AML-193 (cell line): ENCODE results near the gene PDE4D.
A peak's percentile ranks its signal among the peaks of the same experiment; 100 is the strongest.

ENCODE experiments used
- DNase-seq, 2 experiments: peaks; one replicate each; lab custom pipeline; 2025; lab: John Stamatoyannopoulos, UW

PDE4D gene

GRCh38 chr5:59103303-59103702, 790.2 kb downstream of the PDE4D start:
- DNase-seq, result peak; percentile 4 to 11

GRCh38 chr5:59102437-59102836, 791.1 kb downstream of the PDE4D start:
- no peak for DNase-seq

GRCh38 chr5:59100875-59101274, 792.7 kb downstream of the PDE4D start:
- DNase-seq, result no peak

GRCh38 chr5:59099995-59100345, 793.6 kb downstream of the PDE4D start:
- no peak for DNase-seq

GRCh38 chr5:59099270-59099994, 794.1 kb downstream of the PDE4D start:
- no peak for DNase-seq

- DNase-seq, result no peak
Observed at GRCh38 chr5:59098743-59099142, 794.8 kb downstream of the PDE4D start.

- DNase-seq, result no peak
Observed at GRCh38 chr5:59097712-59098111, 795.8 kb downstream of the PDE4D start.

GRCh38 chr5:59097116-59097515, 796.4 kb downstream of the PDE4D start:
- no peak for DNase-seq

GRCh38 chr5:59095480-59095879, 798.0 kb downstream of the PDE4D start:
- no peak for DNase-seq

GRCh38 chr5:59094864-59095263, 798.7 kb downstream of the PDE4D start:
- no peak for DNase-seq

- DNase-seq, result peak; percentile 11 to 18
Observed at GRCh38 chr5:59093329-59093728, 800.2 kb downstream of the PDE4D start.

- no peak for DNase-seq
Observed at GRCh38 chr5:59092758-59093157, 800.8 kb downstream of the PDE4D start.

- no peak for DNase-seq
Observed at GRCh38 chr5:59091965-59092364, 801.6 kb downstream of the PDE4D start.

- no peak for DNase-seq
Observed at GRCh38 chr5:59090323-59090722, 803.2 kb downstream of the PDE4D start.

- no peak for DNase-seq
Observed at GRCh38 chr5:59089767-59090166, 803.8 kb downstream of the PDE4D start.

GRCh38 chr5:59088546-59088945, 805.0 kb downstream of the PDE4D start:
- no peak for DNase-seq

- peak in 1 of 2 experiments; percentile 2 for DNase-seq
Observed at GRCh38 chr5:59086024-59086423, 807.5 kb downstream of the PDE4D start.

- DNase-seq, result no peak
Observed at GRCh38 chr5:59081693-59082092, 811.8 kb downstream of the PDE4D start.

GRCh38 chr5:59079622-59080620, 813.6 kb downstream of the PDE4D start:
- DNase-seq, result no peak

GRCh38 chr5:59071755-59072549, 821.6 kb downstream of the PDE4D start:
- DNase-seq, result no peak

- DNase-seq, result no peak
Observed at GRCh38 chr5:59069438-59070079, 824.0 kb downstream of the PDE4D start.
